Measurements from ENCODE around the gene PRUNE2.

PRUNE2 gene

GRCh38 chr9:76658510-76659231 is 247.2 kb downstream of the PRUNE2 start:
- no peak overlapping the region for H3K9ac ChIP-seq (ENCODE audit: low read depth, low read length)
- H3K27me3 ChIP-seq (ENCODE audit: control insufficient read depth, insufficient read depth, low read length), result no peaks in the 10 kb centered on the region
- no peaks in the 10 kb centered on the region for H3K9me3 ChIP-seq (ENCODE audit: control insufficient read depth, insufficient read depth, low read length)
- H3K4me1 ChIP-seq (ENCODE audit: control insufficient read depth, insufficient read depth, low read length), result no peaks in the 10 kb centered on the region
- H3K36me3 ChIP-seq (ENCODE audit: control insufficient read depth, insufficient read depth, low read length), result no peaks in the 10 kb centered on the region
- H3K4me3 ChIP-seq (ENCODE audit: low read depth, low read length), result no peak overlapping the region

DNA sequence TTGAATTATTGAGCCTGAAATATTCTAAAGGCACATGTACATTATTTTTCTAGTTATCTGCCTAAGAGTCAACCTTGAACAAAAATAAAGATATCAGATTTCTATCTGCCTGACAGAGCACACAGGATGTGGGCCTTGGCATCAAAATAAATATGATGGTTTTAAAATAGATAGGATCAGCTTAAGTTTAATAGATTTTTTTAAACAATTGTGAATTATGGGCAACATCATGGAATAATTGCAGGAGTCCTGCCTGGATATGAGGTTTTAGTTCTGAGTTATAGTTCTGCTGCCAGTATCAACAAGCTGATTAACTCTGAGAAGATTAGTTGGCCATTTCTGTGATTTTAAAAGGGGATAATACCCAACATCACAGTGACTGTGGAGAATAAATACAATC is 248.6 kb downstream of the PRUNE2 start:
- no peaks in the 10 kb centered on the region for H3K9me3 ChIP-seq (ENCODE audit: control insufficient read depth, insufficient read depth, low read length)
- no peaks in the 10 kb centered on the region for H3K36me3 ChIP-seq (ENCODE audit: control insufficient read depth, insufficient read depth, low read length)
- H3K4me1 ChIP-seq (ENCODE audit: control insufficient read depth, insufficient read depth, low read length), result no peaks in the 10 kb centered on the region
- H3K4me3 ChIP-seq (ENCODE audit: low read depth, low read length), result no peak overlapping the region
- no peaks in the 10 kb centered on the region for H3K27me3 ChIP-seq (ENCODE audit: control insufficient read depth, insufficient read depth, low read length)
- H3K9ac ChIP-seq (ENCODE audit: low read depth, low read length), result no peak overlapping the region

DNA sequence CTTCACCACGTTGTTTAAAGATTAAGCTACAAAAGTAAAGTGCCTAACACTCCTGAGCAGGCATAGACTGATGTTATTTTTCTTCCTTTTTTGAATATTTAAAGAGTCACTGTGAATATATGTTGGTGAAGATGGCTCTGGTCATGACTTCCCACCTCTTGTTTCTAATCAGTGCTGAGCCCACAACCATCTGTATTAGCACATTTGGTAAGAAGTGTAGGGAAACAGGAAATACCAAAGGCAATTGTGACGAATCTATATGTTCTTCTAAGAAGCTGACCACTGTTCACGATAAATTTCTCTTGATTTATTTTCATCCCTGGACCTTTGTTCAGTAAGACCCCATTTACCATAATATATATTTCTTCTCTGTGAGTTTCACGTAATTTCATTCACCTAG is 249.9 kb downstream of the PRUNE2 start:
- Histone ChIP-seq H3K9ac (ENCODE audit: low read depth, low read length) (no peak overlapping the region), H3K27me3 (ENCODE audit: control insufficient read depth, insufficient read depth, low read length) (no peaks in the 10 kb centered on the region), H3K4me1 (ENCODE audit: control insufficient read depth, insufficient read depth, low read length) (peaks cover 8% of the 10 kb centered on the region), H3K4me3 (ENCODE audit: low read depth, low read length) (no peak overlapping the region), H3K9me3 (ENCODE audit: control insufficient read depth, insufficient read depth, low read length) (no peaks in the 10 kb centered on the region), H3K36me3 (ENCODE audit: control insufficient read depth, insufficient read depth, low read length) (no peaks in the 10 kb centered on the region)

- Histone ChIP-seq H3K4me1 (ENCODE audit: control insufficient read depth, insufficient read depth, low read length) (peaks cover 13% of the 10 kb centered on the region), H3K27me3 (ENCODE audit: control insufficient read depth, insufficient read depth, low read length) (no peaks in the 10 kb centered on the region), H3K36me3 (ENCODE audit: control insufficient read depth, insufficient read depth, low read length) (no peaks in the 10 kb centered on the region), H3K4me3 (ENCODE audit: low read depth, low read length) (no peak overlapping the region), H3K9ac (ENCODE audit: low read depth, low read length) (no peak overlapping the region), H3K9me3 (ENCODE audit: control insufficient read depth, insufficient read depth, low read length) (no peaks in the 10 kb centered on the region)
These were observed 250.8 kb downstream of the PRUNE2 start for GRCh38 chr9:76655121-76655541.

DNA sequence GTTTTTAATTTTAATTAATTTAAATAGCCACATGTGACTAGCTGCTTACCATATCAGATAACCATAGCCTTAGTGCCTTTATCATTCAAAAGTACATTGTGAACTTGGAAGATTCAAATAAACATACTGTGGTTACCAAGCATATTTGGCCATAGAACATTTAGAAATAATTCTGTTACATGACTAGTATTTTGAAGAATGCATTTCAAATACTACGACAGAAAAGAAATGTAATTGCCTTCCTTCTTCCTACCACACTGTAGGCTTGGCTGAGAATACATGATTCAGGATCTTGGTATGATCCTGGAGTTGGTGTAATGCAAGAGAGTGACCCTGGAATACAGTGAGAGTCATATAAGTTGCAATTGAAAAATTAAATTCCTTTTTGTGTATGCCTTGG is 251.3 kb downstream of the PRUNE2 start:
- H3K9ac ChIP-seq (ENCODE audit: low read depth, low read length), result no peak overlapping the region
- H3K4me3 ChIP-seq (ENCODE audit: low read depth, low read length), result no peak overlapping the region
- H3K36me3 ChIP-seq (ENCODE audit: control insufficient read depth, insufficient read depth, low read length), result no peaks in the 10 kb centered on the region
- no peaks in the 10 kb centered on the region for H3K27me3 ChIP-seq (ENCODE audit: control insufficient read depth, insufficient read depth, low read length)
- peaks cover 13% of the 10 kb centered on the region for H3K4me1 ChIP-seq (ENCODE audit: control insufficient read depth, insufficient read depth, low read length)
- H3K9me3 ChIP-seq (ENCODE audit: control insufficient read depth, insufficient read depth, low read length), result no peaks in the 10 kb centered on the region

GRCh38 chr9:76654051-76654461 is 251.9 kb downstream of the PRUNE2 start:
- Histone ChIP-seq H3K4me3 (ENCODE audit: low read depth, low read length) (no peak overlapping the region), H3K9ac (ENCODE audit: low read depth, low read length) (no peak overlapping the region), H3K27me3 (ENCODE audit: control insufficient read depth, insufficient read depth, low read length) (no peaks in the 10 kb centered on the region), H3K9me3 (ENCODE audit: control insufficient read depth, insufficient read depth, low read length) (no peaks in the 10 kb centered on the region), H3K36me3 (ENCODE audit: control insufficient read depth, insufficient read depth, low read length) (no peaks in the 10 kb centered on the region), H3K4me1 (ENCODE audit: control insufficient read depth, insufficient read depth, low read length) (peaks cover 13% of the 10 kb centered on the region)

GRCh38 chr9:76652894-76653293 is 253.0 kb downstream of the PRUNE2 start:
- Histone ChIP-seq H3K9me3 (ENCODE audit: control insufficient read depth, insufficient read depth, low read length) (no peaks in the 10 kb centered on the region), H3K36me3 (ENCODE audit: control insufficient read depth, insufficient read depth, low read length) (no peaks in the 10 kb centered on the region), H3K9ac (ENCODE audit: low read depth, low read length) (no peak overlapping the region), H3K4me3 (ENCODE audit: low read depth, low read length) (no peak overlapping the region), H3K27me3 (ENCODE audit: control insufficient read depth, insufficient read depth, low read length) (no peaks in the 10 kb centered on the region), H3K4me1 (ENCODE audit: control insufficient read depth, insufficient read depth, low read length) (peaks cover 13% of the 10 kb centered on the region)

GRCh38 chr9:76651119-76651705 is 254.7 kb downstream of the PRUNE2 start:
- Histone ChIP-seq H3K4me3 (ENCODE audit: low read depth, low read length) (no peak overlapping the region), H3K27me3 (ENCODE audit: control insufficient read depth, insufficient read depth, low read length) (no peaks in the 10 kb centered on the region), H3K36me3 (ENCODE audit: control insufficient read depth, insufficient read depth, low read length) (no peaks in the 10 kb centered on the region), H3K4me1 (ENCODE audit: control insufficient read depth, insufficient read depth, low read length) (peaks cover 13% of the 10 kb centered on the region), H3K9me3 (ENCODE audit: control insufficient read depth, insufficient read depth, low read length) (no peaks in the 10 kb centered on the region), H3K9ac (ENCODE audit: low read depth, low read length) (no peak overlapping the region)

DNA sequence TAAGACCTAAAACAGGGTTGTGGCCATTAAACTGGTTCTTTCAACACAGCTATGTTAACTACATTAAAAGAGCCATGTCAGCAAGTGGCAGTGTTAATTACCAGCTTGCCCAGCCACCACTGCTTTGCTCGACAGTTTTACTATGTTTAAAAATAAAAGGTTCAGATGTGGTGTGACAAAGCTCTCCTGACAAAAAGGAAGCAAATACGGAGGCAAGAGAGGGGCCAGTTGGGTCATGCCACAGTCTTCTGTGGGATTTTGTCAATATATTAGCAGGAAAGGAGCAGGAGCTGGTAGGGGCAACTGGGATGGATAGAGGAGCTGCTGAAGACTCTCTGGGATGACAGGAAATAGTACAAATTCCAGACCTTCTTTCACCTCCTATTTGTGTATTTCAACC is 255.2 kb downstream of the PRUNE2 start:
- Histone ChIP-seq H3K9ac (ENCODE audit: low read depth, low read length) (no peak overlapping the region), H3K4me3 (ENCODE audit: low read depth, low read length) (no peak overlapping the region), H3K36me3 (ENCODE audit: control insufficient read depth, insufficient read depth, low read length) (no peaks in the 10 kb centered on the region), H3K9me3 (ENCODE audit: control insufficient read depth, insufficient read depth, low read length) (no peaks in the 10 kb centered on the region), H3K27me3 (ENCODE audit: control insufficient read depth, insufficient read depth, low read length) (no peaks in the 10 kb centered on the region), H3K4me1 (ENCODE audit: control insufficient read depth, insufficient read depth, low read length) (peaks cover 13% of the 10 kb centered on the region)

GRCh38 chr9:76649894-76650293 is 256.0 kb downstream of the PRUNE2 start:
- no peaks in the 10 kb centered on the region for H3K9me3 ChIP-seq (ENCODE audit: control insufficient read depth, insufficient read depth, low read length)
- H3K4me1 ChIP-seq (ENCODE audit: control insufficient read depth, insufficient read depth, low read length), result peaks cover 13% of the 10 kb centered on the region
- no peak overlapping the region for H3K4me3 ChIP-seq (ENCODE audit: low read depth, low read length)
- no peaks in the 10 kb centered on the region for H3K36me3 ChIP-seq (ENCODE audit: control insufficient read depth, insufficient read depth, low read length)
- H3K9ac ChIP-seq (ENCODE audit: low read depth, low read length), result no peak overlapping the region
- no peaks in the 10 kb centered on the region for H3K27me3 ChIP-seq (ENCODE audit: control insufficient read depth, insufficient read depth, low read length)

DNA sequence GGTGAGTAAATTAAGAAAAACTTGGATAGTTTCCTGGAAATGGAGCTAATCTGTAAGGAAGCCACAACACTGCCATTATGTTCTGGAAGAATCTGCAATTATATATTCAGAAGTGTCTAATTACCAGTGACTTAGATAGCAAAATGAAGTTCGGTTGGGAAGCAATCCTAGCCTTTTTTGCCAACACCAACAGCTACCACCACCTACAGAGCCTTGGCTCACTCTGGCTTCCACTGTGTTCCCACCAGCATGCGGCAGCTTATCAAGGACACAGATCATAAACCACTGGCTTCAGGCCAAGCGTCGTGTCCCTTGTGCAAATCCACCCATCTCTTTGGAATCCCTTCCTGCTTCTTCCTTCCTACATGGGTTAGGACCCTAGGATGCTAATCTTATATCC is 259.7 kb downstream of the PRUNE2 start:
- H3K9ac ChIP-seq (ENCODE audit: low read depth, low read length), result no peak overlapping the region
- peaks cover 20% of the 10 kb centered on the region for H3K4me1 ChIP-seq (ENCODE audit: control insufficient read depth, insufficient read depth, low read length)
- H3K36me3 ChIP-seq (ENCODE audit: control insufficient read depth, insufficient read depth, low read length), result no peaks in the 10 kb centered on the region
- H3K27me3 ChIP-seq (ENCODE audit: control insufficient read depth, insufficient read depth, low read length), result no peaks in the 10 kb centered on the region
- H3K4me3 ChIP-seq (ENCODE audit: low read depth, low read length), result no peak overlapping the region
- no peaks in the 10 kb centered on the region for H3K9me3 ChIP-seq (ENCODE audit: control insufficient read depth, insufficient read depth, low read length)

DNA sequence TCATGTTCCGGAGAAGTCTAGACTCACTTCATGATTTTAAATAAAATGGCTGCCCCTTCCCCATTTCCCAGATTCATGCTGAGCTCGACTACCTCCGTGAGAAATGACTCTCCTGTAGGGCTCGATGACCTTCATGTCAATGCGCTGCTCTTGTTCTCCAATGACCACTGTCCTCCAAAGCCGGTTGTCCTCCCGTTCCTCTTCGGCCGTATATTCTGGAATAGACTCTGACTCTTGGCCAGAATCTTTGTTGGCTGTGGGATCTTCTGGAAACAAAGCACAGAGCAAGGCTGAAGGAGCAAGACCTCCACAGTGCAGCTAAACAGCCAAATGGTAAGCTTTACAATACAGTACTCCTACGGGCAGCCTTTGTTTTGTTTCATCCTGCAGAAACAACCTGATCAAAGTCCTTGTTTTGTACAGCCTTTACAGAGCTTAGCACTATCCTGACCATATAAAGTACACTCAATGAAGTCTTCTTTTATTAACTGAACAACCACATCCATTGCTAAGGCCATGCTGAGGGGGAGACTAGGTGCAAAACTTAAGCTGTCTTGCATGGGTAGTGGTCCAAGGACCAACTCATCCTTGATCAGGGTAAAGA is 261.2 kb downstream of the PRUNE2 start:
- H3K27me3 ChIP-seq (ENCODE audit: control insufficient read depth, insufficient read depth, low read length), result no peaks in the 10 kb centered on the region
- H3K9me3 ChIP-seq (ENCODE audit: control insufficient read depth, insufficient read depth, low read length), result no peaks in the 10 kb centered on the region
- peaks cover 12% of the 10 kb centered on the region for H3K4me1 ChIP-seq (ENCODE audit: control insufficient read depth, insufficient read depth, low read length)
- H3K9ac ChIP-seq (ENCODE audit: low read depth, low read length), result no peak overlapping the region
- no peaks in the 10 kb centered on the region for H3K36me3 ChIP-seq (ENCODE audit: control insufficient read depth, insufficient read depth, low read length)
- no peak overlapping the region for H3K4me3 ChIP-seq (ENCODE audit: low read depth, low read length)
